Measurements from ENCODE around the gene ZNF18. TPM values are rescaled to one million over a fixed set of nuclear protein-coding genes. Genes with fewer than 3 reads are reported as not detected.
A peak's percentile ranks its signal among the peaks of the same experiment; 100 is the strongest.
"Not testable (repeated sequence)": the region's sequence is repeated elsewhere in the genome, so short reads cannot be mapped to it uniquely, and the experiment has no call there.

Gene ZNF18
- total RNA-seq, 1 donor from 2014 or later: 11.6 TPM

DNA sequence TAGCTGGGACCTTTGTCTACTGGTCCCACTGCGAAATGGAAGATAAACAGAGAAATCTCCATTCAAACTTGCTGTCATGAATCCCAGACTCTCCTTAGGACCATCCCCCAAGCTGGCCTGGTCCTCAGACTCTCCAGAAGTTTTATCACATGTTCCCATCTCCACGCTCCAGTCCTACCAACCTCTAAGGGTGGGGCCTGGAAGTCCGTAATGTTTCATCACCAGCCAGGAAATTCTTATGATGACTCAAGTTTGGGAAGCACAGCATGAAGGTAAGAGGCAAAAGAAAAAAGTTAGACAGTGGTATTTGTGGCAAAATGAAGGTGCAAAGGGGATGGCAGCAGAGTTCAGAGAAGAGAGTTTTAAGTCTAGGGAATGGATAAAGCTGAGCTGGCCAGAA, 52.7 kb downstream of the ZNF18 start:
- no peak for DNase-seq (ENCODE audit: low spot score in 2 of 2)
- Histone ChIP-seq H3K27me3 (no peaks in the 10 kb centered on the region), H3K36me3 (no peaks in the 10 kb centered on the region), H3K9me3 (no peaks in the 10 kb centered on the region), H3K4me1 (no peaks in the 10 kb centered on the region), H3K27ac (no peak overlapping the region), H3K4me3 (no peak overlapping the region)
- TF ChIP-seq CTCF (IDR thresholded peaks at IDR 0.05): no peak
- intact Hi-C loops (cut with DNase I): no loop called here

GRCh38 chr17:11943759-11944347, 53.4 kb downstream of the ZNF18 start:
- H3K27ac ChIP-seq: no peak overlapping the region
- no peaks in the 10 kb centered on the region for H3K36me3 ChIP-seq
- H3K27me3 ChIP-seq: no peaks in the 10 kb centered on the region
- no peaks in the 10 kb centered on the region for H3K4me1 ChIP-seq
- TF ChIP-seq CTCF (IDR thresholded peaks at IDR 0.05): no peak
- intact Hi-C loops (cut with DNase I): no loop called here
- H3K9me3 ChIP-seq: no peaks in the 10 kb centered on the region
- no peak overlapping the region for H3K4me3 ChIP-seq
- no peak for DNase-seq (ENCODE audit: low spot score in 2 of 2)

GRCh38 chr17:11943086-11943485, 54.2 kb downstream of the ZNF18 start:
- H3K4me3 ChIP-seq; H3K4me1 ChIP-seq; H3K27me3 ChIP-seq; H3K27ac ChIP-seq; intact Hi-C loops (cut with DNase I); H3K9me3 ChIP-seq; DNase-seq (ENCODE audit: low spot score in 2 of 2); H3K36me3 ChIP-seq: not testable (repeated sequence)

DNA sequence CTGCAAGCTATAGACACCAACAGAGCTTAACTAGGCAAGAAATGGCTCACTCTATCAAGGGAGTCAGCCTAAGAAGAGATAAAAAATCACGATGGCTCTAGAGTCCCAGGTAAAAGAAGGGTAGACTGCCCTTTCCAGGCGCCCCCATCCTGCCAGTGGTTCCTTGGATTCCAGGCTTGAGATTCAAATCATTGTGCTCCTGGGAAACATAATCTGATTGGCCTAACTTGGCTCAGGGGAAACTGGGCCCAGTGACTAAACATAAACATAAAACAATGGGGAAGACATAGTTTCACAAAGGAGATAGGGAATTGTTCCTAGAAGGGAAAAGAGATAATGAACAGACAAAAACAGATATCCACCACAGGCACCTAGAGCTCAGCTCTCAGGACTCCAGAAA, 56.4 kb downstream of the ZNF18 start:
- H3K27me3 ChIP-seq: no peaks in the 10 kb centered on the region
- H3K27ac ChIP-seq: no peak overlapping the region
- DNase-seq (ENCODE audit: low spot score in 2 of 2): no peak
- H3K4me1 ChIP-seq: no peaks in the 10 kb centered on the region
- no peaks in the 10 kb centered on the region for H3K36me3 ChIP-seq
- intact Hi-C loops (cut with DNase I): no loop called here
- H3K4me3 ChIP-seq: no peak overlapping the region
- no peaks in the 10 kb centered on the region for H3K9me3 ChIP-seq
- no peak for TF ChIP-seq CTCF (IDR thresholded peaks at IDR 0.05)

- intact Hi-C loops (cut with DNase I): no loop called here
Measured at GRCh38 chr17:11935734-11936406, 61.4 kb downstream of the ZNF18 start.

More at GRCh38 chr17:11935734-11936406, 61.4 kb downstream of the ZNF18 start:
- Histone ChIP-seq H3K27ac (no peak overlapping the region), H3K4me3 (no peak overlapping the region), H3K4me1 (no peaks in the 10 kb centered on the region), H3K9me3 (no peaks in the 10 kb centered on the region), H3K36me3 (no peaks in the 10 kb centered on the region), H3K27me3 (no peaks in the 10 kb centered on the region)
- TF ChIP-seq CTCF (IDR thresholded peaks at IDR 0.05): peak in 2 of 3 experiments; percentile 39 to 51
- DNase-seq (ENCODE audit: low spot score in 2 of 2): no peak
